ENCODE results near the gene RAI1. TPM values are rescaled to one million over a fixed set of nuclear protein-coding genes. Genes with fewer than 3 reads are reported as not detected.

Gene RAI1
- total RNA-seq, 4 donors from 2014 or later, result 20.3 to 46.1 (median 30.4) TPM

DNA sequence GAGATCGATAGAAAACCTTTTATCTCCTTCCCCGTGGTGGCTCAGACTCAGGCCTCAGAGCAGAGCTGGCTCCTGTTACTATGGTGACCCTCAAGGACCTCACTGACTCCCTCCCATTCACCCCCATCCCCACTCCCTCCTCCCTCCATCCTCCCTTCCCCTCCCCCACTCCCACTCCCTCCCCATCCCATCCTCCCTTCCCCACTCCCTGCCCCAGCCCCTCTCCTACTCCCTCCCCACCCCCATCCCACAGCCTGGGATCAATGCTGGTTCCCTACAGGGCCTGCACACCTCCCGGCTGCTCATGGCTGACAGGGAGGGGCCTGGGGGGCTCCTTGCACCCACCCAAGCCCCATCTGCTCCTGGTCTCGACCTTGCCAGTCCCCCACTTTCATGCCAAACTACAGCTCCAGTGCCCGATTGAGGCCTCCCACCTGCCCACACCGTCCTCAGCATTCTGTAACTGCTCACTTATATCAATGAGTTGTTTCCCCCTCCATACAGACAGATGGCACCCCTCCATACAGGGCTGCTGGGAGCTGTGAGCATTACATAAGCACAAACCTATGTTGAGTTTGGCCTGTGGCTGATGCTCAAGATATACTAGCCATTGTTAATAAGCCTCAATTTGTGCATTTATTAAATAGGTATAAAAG lies 11.6 kb upstream of the RAI1 start:
- no peaks in the 10 kb centered on the region for H3K9me3 ChIP-seq
- DNase-seq (ENCODE audit: low spot score in 2 of 2), result no peak
- WGBS, result 90% methylated on average over 6 of the region's 6 CpGs
- no peak overlapping the region for H3K27ac ChIP-seq
- TF ChIP-seq, protein P1, sequence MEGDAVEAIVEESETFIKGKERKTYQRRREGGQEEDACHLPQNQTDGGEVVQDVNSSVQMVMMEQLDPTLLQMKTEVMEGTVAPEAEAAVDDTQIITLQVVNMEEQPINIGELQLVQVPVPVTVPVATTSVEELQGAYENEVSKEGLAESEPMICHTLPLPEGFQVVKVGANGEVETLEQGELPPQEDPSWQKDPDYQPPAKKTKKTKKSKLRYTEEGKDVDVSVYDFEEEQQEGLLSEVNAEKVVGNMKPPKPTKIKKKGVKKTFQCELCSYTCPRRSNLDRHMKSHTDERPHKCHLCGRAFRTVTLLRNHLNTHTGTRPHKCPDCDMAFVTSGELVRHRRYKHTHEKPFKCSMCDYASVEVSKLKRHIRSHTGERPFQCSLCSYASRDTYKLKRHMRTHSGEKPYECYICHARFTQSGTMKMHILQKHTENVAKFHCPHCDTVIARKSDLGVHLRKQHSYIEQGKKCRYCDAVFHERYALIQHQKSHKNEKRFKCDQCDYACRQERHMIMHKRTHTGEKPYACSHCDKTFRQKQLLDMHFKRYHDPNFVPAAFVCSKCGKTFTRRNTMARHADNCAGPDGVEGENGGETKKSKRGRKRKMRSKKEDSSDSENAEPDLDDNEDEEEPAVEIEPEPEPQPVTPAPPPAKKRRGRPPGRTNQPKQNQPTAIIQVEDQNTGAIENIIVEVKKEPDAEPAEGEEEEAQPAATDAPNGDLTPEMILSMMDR (IDR thresholded peaks at IDR 0.05), result no peak
- TF ChIP-seq POLR2AphosphoS5 (IDR thresholded peaks at IDR 0.05), result no peak
- H3K27me3 ChIP-seq, result no peaks in the 10 kb centered on the region
- H3K4me1 ChIP-seq, result no peaks in the 10 kb centered on the region
- H3K36me3 ChIP-seq, result no peaks in the 10 kb centered on the region
- no peak overlapping the region for H3K4me3 ChIP-seq

GRCh38 chr17:17670701-17671305 lies 10.5 kb upstream of the RAI1 start:
- Histone ChIP-seq H3K4me3 (no peak overlapping the region), H3K27ac (no peak overlapping the region), H3K4me1 (peaks cover 3% of the 10 kb centered on the region), H3K9me3 (no peaks in the 10 kb centered on the region), H3K36me3 (no peaks in the 10 kb centered on the region), H3K27me3 (no peaks in the 10 kb centered on the region)
- 83% methylated on average over 16 of the region's 16 CpGs for WGBS
- DNase-seq (ENCODE audit: low spot score in 2 of 2), result no peak
- TF ChIP-seq POLR2A (IDR thresholded peaks at IDR 0.05) (no peak), EP300 (IDR thresholded peaks at IDR 0.05) (no peak), POLR2AphosphoS5 (IDR thresholded peaks at IDR 0.05) (no peak)
- TF ChIP-seq, protein P1 (IDR thresholded peaks at IDR 0.05), result no peak

DNA sequence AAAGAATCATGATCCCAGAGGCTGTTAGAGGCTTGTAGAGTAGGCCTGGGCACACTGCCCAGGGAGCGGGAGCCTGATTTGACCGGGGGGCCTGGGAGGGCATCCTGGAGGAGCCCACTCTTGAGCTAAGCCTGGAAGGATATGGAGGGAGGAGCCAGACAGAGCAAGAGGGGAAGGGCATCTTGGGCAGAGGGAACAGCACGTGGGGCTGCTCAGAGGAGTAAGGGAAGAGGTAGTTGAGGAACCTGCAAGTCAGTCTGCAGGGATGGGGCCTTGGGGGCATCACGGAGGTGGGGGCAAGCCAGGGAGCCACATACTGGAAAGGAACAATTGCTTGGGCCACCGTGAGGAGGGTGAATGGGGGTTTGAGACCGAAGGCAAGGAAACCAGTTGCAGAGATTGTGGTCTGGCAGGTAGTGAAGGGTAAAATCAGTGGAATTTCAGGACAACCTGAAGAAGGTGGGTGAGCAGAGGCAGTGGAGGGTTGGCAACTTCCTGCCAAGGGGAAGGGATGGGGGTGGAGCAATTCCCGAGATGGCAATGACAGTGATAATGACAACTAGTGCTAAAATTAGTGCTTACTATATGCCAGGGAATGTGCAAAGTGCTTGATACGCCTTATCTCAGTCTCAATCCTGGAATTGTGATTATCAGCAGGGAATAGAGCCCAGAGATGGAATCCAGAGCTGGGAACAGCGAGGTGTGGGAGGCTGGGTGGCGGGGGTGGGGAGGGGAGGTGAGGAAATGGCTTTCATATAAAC lies 9.7 kb upstream of the RAI1 start:
- H3K36me3 ChIP-seq, result no peaks in the 10 kb centered on the region
- no peak for DNase-seq (ENCODE audit: low spot score in 2 of 2)
- 71% methylated on average over 10 of the region's 10 CpGs for WGBS
- no peak for TF ChIP-seq POLR2A (IDR thresholded peaks at IDR 0.05)
- TF ChIP-seq POLR2AphosphoS5 (IDR thresholded peaks at IDR 0.05), result no peak
- no peak for TF ChIP-seq EP300 (IDR thresholded peaks at IDR 0.05)
- TF ChIP-seq, protein P1 (IDR thresholded peaks at IDR 0.05), result no peak
- no peak overlapping the region for H3K4me3 ChIP-seq
- H3K4me1 ChIP-seq, result peaks cover 9% of the 10 kb centered on the region
- no peaks in the 10 kb centered on the region for H3K27me3 ChIP-seq
- H3K27ac ChIP-seq, result no peak overlapping the region
- H3K9me3 ChIP-seq, result no peaks in the 10 kb centered on the region

- no peak for DNase-seq (ENCODE audit: low spot score in 2 of 2)
- H3K36me3 ChIP-seq, result no peaks in the 10 kb centered on the region
- TF ChIP-seq POLR2AphosphoS5 (IDR thresholded peaks at IDR 0.05) (no peak), EP300 (IDR thresholded peaks at IDR 0.05) (no peak), POLR2A (IDR thresholded peaks at IDR 0.05) (no peak)
- TF ChIP-seq, protein P1 (IDR thresholded peaks at IDR 0.05), result no peak
- H3K9me3 ChIP-seq, result no peaks in the 10 kb centered on the region
- H3K4me3 ChIP-seq, result no peak overlapping the region
- 79% methylated on average over 7 of the region's 7 CpGs for WGBS
- peaks cover 10% of the 10 kb centered on the region for H3K4me1 ChIP-seq
- H3K27me3 ChIP-seq, result no peaks in the 10 kb centered on the region
- H3K27ac ChIP-seq, result no peak overlapping the region
These were observed 8.5 kb upstream of the RAI1 start for GRCh38 chr17:17672453-17673368.

All from suprapubic skin (tissue), 4 donors.